Cardiac muscle cell (in vitro differentiated cells and primary cell): ENCODE results near the gene PBRM1. TPM values are rescaled to one million over a fixed set of nuclear protein-coding genes. Genes with fewer than 3 reads are reported as not detected.

Experiments used
- DNase-seq, 2 donors: peaks; one replicate each; pipeline versions ENCODE4 v3.0.0 to v3.0.0-alpha.2; 2010 to 2017; ENCODE audit warnings: low read depth in 1 of 2, low spot score in 1 of 2
- H3K27ac ChIP-seq: fragments of 200-600 bp; sonication (generic); 2 replicates; pipeline ENCODE4 v1.5.1; 2016
- H3K27me3 ChIP-seq: fragments of 200-600 bp; sonication (generic); 2 replicates; pipeline ENCODE4 v1.6.0; 2016; ENCODE audit warnings: control low read depth
- H3K36me3 ChIP-seq: fragments of 200-600 bp; sonication (generic); 2 replicates; pipeline ENCODE4 v1.5.1; 2016; ENCODE audit warnings: control low read depth
- H3K4me1 ChIP-seq: fragments of 200-600 bp; sonication (generic); 2 replicates; pipeline ENCODE4 v1.8.1; 2017; ENCODE audit warnings: low read depth, mild to moderate bottlenecking, mixed run types
- H3K4me3 ChIP-seq: fragments of 200-600 bp; sonication (generic); 2 replicates; pipeline ENCODE4 v1.5.1; 2016; ENCODE audit warnings: mild to moderate bottlenecking
- H3K9me3 ChIP-seq: fragments of 200-600 bp; sonication (generic); 2 replicates; pipeline ENCODE4 v1.5.1; 2017; ENCODE audit warnings: low read depth, mild to moderate bottlenecking, control low read depth
- polyA plus RNA-seq: library from polyadenylated mRNA; unstranded; fragments of >200 nt; fragmentation: Nextera tagmentation; extraction: Ambion mirVana; gene quantifications from 2 replicates; pipeline ENCODE4 v1.2.1, GENCODE V29; 2016
- total RNA-seq: library from RNA; depleted of rRNA; stranded (reverse); fragments of >200 nt; gene quantifications from 2 replicates; pipeline ENCODE4 v1.2.3, GENCODE V29; 2016
- TF ChIP-seq, protein P1 (sequence below): IDR thresholded peaks from 2 replicates; pipeline ENCODE4 v1.5.1; 2012; ENCODE audit warnings: low read depth, mild to moderate bottlenecking, low read length

PBRM1 gene
- total and polyA plus RNA-seq, 2 experiments from 2014 or later = 64.0 to 76.2 TPM

GRCh38 chr3:52625041-52625440 lies 60.7 kb downstream of the PBRM1 start:
- H3K9me3 ChIP-seq = no peaks in the 10 kb centered on the region
- TF ChIP-seq, protein P1, sequence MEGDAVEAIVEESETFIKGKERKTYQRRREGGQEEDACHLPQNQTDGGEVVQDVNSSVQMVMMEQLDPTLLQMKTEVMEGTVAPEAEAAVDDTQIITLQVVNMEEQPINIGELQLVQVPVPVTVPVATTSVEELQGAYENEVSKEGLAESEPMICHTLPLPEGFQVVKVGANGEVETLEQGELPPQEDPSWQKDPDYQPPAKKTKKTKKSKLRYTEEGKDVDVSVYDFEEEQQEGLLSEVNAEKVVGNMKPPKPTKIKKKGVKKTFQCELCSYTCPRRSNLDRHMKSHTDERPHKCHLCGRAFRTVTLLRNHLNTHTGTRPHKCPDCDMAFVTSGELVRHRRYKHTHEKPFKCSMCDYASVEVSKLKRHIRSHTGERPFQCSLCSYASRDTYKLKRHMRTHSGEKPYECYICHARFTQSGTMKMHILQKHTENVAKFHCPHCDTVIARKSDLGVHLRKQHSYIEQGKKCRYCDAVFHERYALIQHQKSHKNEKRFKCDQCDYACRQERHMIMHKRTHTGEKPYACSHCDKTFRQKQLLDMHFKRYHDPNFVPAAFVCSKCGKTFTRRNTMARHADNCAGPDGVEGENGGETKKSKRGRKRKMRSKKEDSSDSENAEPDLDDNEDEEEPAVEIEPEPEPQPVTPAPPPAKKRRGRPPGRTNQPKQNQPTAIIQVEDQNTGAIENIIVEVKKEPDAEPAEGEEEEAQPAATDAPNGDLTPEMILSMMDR = no peak

DNA sequence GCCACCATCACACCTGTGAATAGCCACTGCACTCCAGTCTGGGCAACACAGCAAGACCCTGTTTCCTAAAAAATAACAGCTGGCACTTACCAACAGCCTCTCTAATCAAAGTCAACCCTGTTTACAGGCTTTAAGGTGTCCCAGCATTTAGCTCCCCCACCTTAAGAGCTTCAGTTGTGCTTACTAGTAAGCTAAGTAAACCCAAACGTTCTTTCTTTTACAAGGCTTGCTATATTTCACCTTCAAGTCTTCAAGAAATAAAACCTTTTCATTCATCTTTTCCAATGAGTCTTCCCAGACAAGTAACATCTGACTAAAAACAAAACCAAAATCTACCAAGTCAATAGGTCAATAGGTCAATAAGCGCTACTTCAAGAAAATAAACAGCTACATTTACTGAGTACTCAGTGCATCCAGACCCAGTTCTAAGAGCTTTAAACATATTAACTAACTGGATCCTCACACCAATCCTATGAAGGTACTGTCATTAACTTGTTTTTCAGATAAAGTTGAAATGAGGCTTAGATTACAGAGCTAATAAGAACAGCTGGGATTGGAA lies 62.4 kb downstream of the PBRM1 start:
- Histone ChIP-seq H3K9me3 (no peaks in the 10 kb centered on the region), H3K36me3 (peaks cover 37% of the 10 kb centered on the region), H3K4me1 (no peaks in the 10 kb centered on the region), H3K27ac (no peak overlapping the region), H3K4me3 (no peak overlapping the region), H3K27me3 (no peaks in the 10 kb centered on the region)
- TF ChIP-seq, protein P1 = no peak
- no peak for DNase-seq

More at GRCh38 chr3:52625041-52625440, 60.7 kb downstream of the PBRM1 start:
- peaks cover 43% of the 10 kb centered on the region for H3K36me3 ChIP-seq
- H3K27ac ChIP-seq = no peak overlapping the region
- no peak for DNase-seq
- no peak overlapping the region for H3K4me3 ChIP-seq
- no peaks in the 10 kb centered on the region for H3K4me1 ChIP-seq
- H3K27me3 ChIP-seq = no peaks in the 10 kb centered on the region

GRCh38 chr3:52620580-52620979 lies 65.1 kb downstream of the PBRM1 start:
- H3K4me1 ChIP-seq = no peaks in the 10 kb centered on the region
- TF ChIP-seq, protein P1 = no peak
- no peak overlapping the region for H3K27ac ChIP-seq
- H3K27me3 ChIP-seq = no peaks in the 10 kb centered on the region
- no peak overlapping the region for H3K4me3 ChIP-seq
- no peaks in the 10 kb centered on the region for H3K9me3 ChIP-seq
- H3K36me3 ChIP-seq = peaks cover 38% of the 10 kb centered on the region
- no peak for DNase-seq

- Histone ChIP-seq H3K27me3 (no peaks in the 10 kb centered on the region), H3K9me3 (no peaks in the 10 kb centered on the region), H3K36me3 (peaks cover 42% of the 10 kb centered on the region), H3K27ac (no peak overlapping the region), H3K4me1 (no peaks in the 10 kb centered on the region), H3K4me3 (no peak overlapping the region)
- DNase-seq = peak in 1 of 2 donors; percentile 25
- TF ChIP-seq, protein P1 = no peak
These were observed 70.5 kb downstream of the PBRM1 start for GRCh38 chr3:52615166-52615565.

GRCh38 chr3:52614689-52615088 lies 71.0 kb downstream of the PBRM1 start:
- TF ChIP-seq, protein P1 = no peak
- Histone ChIP-seq H3K36me3 (peaks cover 40% of the 10 kb centered on the region), H3K27ac (no peak overlapping the region), H3K4me3 (no peak overlapping the region), H3K27me3 (no peaks in the 10 kb centered on the region), H3K4me1 (no peaks in the 10 kb centered on the region), H3K9me3 (no peaks in the 10 kb centered on the region)
- peak in 1 of 2 donors; percentile 12 for DNase-seq
